Uterus (tissue), 4 donors: Measurements from ENCODE around the gene SRPK3. TPM values are rescaled to one million over a fixed set of nuclear protein-coding genes. Genes with fewer than 3 reads are reported as not detected.

ENCODE experiments used
- DNase-seq, 2 donors: peaks; one replicate each; pipeline ENCODE4 v3.0.0-alpha.2; 2019 to 2020
- H3K27ac ChIP-seq, 2 donors: fragments of 200-600 bp; sonication (generic); 1 replicate in 1 of 2; 2 replicates in 1 of 2; pipeline ENCODE4 v1.5.1; 2016 to 2018
- H3K27me3 ChIP-seq, 2 donors: fragments of 200-600 bp; sonication (generic); one replicate each; pipeline ENCODE4 v1.5.1; 2018 to 2019; ENCODE audit warnings: control low read depth in 1 of 2
- H3K36me3 ChIP-seq, 2 donors: fragments of 200-600 bp; sonication (generic); one replicate each; pipeline ENCODE4 v1.5.1; 2019; ENCODE audit warnings: control low read depth in 1 of 2
- H3K4me1 ChIP-seq, 2 donors: fragments of 200-600 bp; sonication (generic); one replicate each; pipeline ENCODE4 v1.5.1; 2018 to 2019; ENCODE audit warnings: control low read depth in 1 of 2
- H3K4me3 ChIP-seq, 2 donors: fragments of 200-600 bp; sonication (generic); 1 replicate in 1 of 2; 2 replicates in 1 of 2; pipeline ENCODE4 v1.5.1; 2018 to 2019; ENCODE audit warnings: mild to moderate bottlenecking in 1 of 2
- H3K9me3 ChIP-seq, 2 donors: fragments of 200-600 bp; sonication (generic); one replicate each; pipeline ENCODE4 v1.5.1; 2019; ENCODE audit warnings: control low read depth in 1 of 2
- CTCF ChIP-seq, 4 experiments: fragments of 200-600 bp in 2 of 4; fragments of 450-650 bp in 2 of 4; sonication (generic) in 2 of 4; IDR thresholded peaks; one replicate each; pipeline ENCODE4 v1.5.1; 2016 to 2019; ENCODE audit warnings: antibody characterized with exemption in 4 of 4, mild to moderate bottlenecking in 2 of 4, moderate library complexity in 1 of 4
- POLR2A ChIP-seq, 2 donors: fragments of 450-650 bp; IDR thresholded peaks; one replicate each; pipeline ENCODE4 v1.6.1; 2016; ENCODE audit warnings: antibody characterized with exemption in 2 of 2, mild to moderate bottlenecking in 1 of 2, moderate library complexity in 1 of 2
- intact Hi-C: fragments of 100-400 bp; cut with DNase I; formaldehyde crosslinking; loops from one replicate; pipeline ENCODE4 v1.15.1; 2023; ENCODE audit warnings: low total_unique reads
- total RNA-seq, 4 donors: library from RNA; depleted of rRNA in 3 of 4; stranded (reverse); fragments of >200 nt in 3 of 4; gene quantifications; one replicate each; pipeline versions ENCODE4 v1.1.0 to v1.2.4, GENCODE V29; 2014 to 2023
- donor health status: DM: yes; HTN: yes; CAD: no.

The SRPK3 gene
- total RNA-seq, 4 donors from 2014 or later = 0.76 to 13.8 (median 5.5) TPM

DNA sequence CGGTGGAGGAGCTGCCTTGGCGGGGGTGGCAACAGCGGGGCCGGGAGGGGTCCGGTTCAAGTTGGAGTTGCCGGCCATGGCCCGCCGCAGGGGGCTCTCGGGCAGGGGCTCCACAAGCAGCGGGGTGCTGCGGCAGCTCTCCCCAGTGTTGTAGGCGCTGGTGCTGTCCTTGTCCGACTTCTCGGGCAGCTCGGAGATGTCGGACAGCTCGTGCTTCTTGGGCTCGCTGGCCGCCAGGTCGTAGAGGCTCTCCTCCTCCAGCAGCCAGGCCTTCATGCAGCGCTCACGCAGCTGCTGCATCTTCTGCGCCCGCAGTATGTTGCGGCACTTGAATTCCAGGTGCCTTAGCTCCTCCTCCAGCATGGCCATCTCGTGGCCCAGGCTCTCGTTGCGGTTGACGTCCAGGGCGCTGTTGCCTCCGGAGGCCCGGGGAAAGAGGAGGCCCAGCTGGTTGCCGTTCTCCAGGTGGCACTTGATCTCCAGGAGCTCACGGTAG lies 23.3 kb downstream of the SRPK3 start:
- Histone ChIP-seq H3K4me3 (no peak overlapping the region), H3K4me1 (no peaks in the 10 kb centered on the region), H3K9me3 (no peaks in the 10 kb centered on the region), H3K27ac (no peak overlapping the region), H3K27me3 (no peaks in the 10 kb centered on the region), H3K36me3 (no peaks in the 10 kb centered on the region)
- intact Hi-C loops = no loop called here
- TF ChIP-seq CTCF (IDR thresholded peaks at IDR 0.05) = no peak
- no peak for DNase-seq

- no peaks in the 10 kb centered on the region for H3K36me3 ChIP-seq
- DNase-seq = no peak
These were observed 23.8 kb downstream of the SRPK3 start for GRCh38 chrX:153804621-153805020.

DNA sequence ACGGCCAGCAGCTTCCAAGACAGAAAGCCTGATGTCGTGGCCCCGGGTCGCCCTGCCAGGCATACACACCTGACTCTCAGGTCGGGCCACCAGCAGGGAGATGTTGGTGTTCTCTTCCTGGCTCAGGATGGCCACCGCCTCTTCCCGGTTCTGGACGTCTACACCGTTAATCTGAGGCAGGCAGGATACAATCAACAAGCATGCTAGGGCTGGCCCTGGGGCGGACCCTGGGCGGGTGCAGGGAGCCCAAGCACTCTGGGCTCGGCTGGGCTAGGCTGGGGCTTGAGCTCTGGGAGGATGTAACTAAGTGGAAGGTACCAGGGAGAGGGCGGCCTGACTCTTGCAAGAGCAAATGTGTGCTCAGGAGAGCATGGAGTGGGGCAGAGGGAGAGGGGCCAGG lies 24.6 kb downstream of the SRPK3 start:
- intact Hi-C loops = no loop called here
- H3K4me1 ChIP-seq = no peaks in the 10 kb centered on the region
- no peak for DNase-seq
- H3K27ac ChIP-seq = no peak overlapping the region
- H3K4me3 ChIP-seq = no peak overlapping the region
- TF ChIP-seq POLR2A (IDR thresholded peaks at IDR 0.05) (no peak), CTCF (IDR thresholded peaks at IDR 0.05) (no peak)
- H3K36me3 ChIP-seq = no peaks in the 10 kb centered on the region
- H3K9me3 ChIP-seq = no peaks in the 10 kb centered on the region
- H3K27me3 ChIP-seq = no peaks in the 10 kb centered on the region

More at GRCh38 chrX:153804621-153805020, 23.8 kb downstream of the SRPK3 start:
- intact Hi-C loops = no loop called here
- Histone ChIP-seq H3K27ac (no peak overlapping the region), H3K4me3 (no peak overlapping the region), H3K9me3 (no peaks in the 10 kb centered on the region), H3K4me1 (no peaks in the 10 kb centered on the region), H3K27me3 (no peaks in the 10 kb centered on the region)
- no peak for TF ChIP-seq CTCF (IDR thresholded peaks at IDR 0.05)
- TF ChIP-seq POLR2A (IDR thresholded peaks at IDR 0.05) = no peak

DNA sequence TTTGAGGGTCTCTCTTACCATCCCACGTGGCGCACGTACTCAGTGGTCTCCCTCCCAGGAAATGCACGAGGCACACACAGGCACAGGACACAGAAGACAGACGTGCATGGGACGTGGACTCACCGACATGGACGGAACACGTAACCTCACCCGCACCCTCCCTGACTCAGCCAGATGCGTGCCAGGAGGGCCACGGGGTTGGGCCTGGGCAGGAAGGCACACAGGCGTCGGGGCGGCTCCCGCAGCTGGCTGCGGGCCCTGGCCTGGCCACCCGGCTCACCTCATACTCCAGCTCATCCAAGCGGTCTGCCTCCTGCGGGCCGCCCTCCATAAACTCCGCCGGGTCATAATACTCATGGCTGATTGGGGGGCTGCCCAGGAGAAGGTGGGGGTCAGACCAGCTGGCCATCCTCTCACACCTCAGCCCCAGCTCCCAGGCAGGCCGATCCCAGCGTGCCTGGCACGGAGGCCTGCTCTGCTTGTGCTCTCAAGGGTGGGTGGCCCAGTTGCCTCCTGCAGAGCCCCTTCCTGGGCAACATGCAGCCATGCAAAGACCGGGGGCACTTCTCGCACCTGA lies 26.2 kb downstream of the SRPK3 start:
- intact Hi-C loops = no loop called here
- TF ChIP-seq CTCF (IDR thresholded peaks at IDR 0.05) (no peak), POLR2A (IDR thresholded peaks at IDR 0.05) (no peak)
- no peak for DNase-seq
- no peaks in the 10 kb centered on the region for H3K27me3 ChIP-seq
- H3K9me3 ChIP-seq = no peaks in the 10 kb centered on the region
- H3K4me1 ChIP-seq = no peaks in the 10 kb centered on the region
- no peak overlapping the region for H3K4me3 ChIP-seq
- H3K27ac ChIP-seq = no peak overlapping the region
- H3K36me3 ChIP-seq = no peaks in the 10 kb centered on the region

- Histone ChIP-seq H3K4me3 (no peak overlapping the region), H3K4me1 (no peaks in the 10 kb centered on the region), H3K9me3 (no peaks in the 10 kb centered on the region), H3K36me3 (no peaks in the 10 kb centered on the region), H3K27ac (no peak overlapping the region), H3K27me3 (no peaks in the 10 kb centered on the region)
- no peak for DNase-seq
- intact Hi-C loops = no loop called here
- TF ChIP-seq POLR2A (IDR thresholded peaks at IDR 0.05) (no peak), CTCF (IDR thresholded peaks at IDR 0.05) (no peak)
These were observed 27.1 kb downstream of the SRPK3 start for GRCh38 chrX:153807976-153808375.
